DND-41 (cell line): ENCODE measurements around the gene RMND5B.

ENCODE experiments used
- ATAC-seq: fragments of 200-7000 bp; cut with Tn5 transposase; 3 replicates; pipeline ENCODE4 v1.9.1; 2021; ENCODE audit warnings: low read depth; ENCODE audit not compliant: insufficient read depth
- DNase-seq: peaks from one replicate; pipeline ENCODE4 v3.0.0-alpha.2; 2020
- H2AFZ ChIP-seq: 2 replicates; pipeline ENCODE4 v1.6.0; 2012; ENCODE audit warnings: low read depth, low read length
- H3K27ac ChIP-seq: 2 replicates; pipeline ENCODE4 v1.5.1; 2012; ENCODE audit warnings: low read length, inconsistent platforms
- H3K27me3 ChIP-seq: fragments of 200-600 bp; sonication (generic); 2 replicates; pipeline ENCODE4 v1.6.0; 2012; ENCODE audit warnings: low read length, mild to moderate bottlenecking, inconsistent platforms; ENCODE audit not compliant: insufficient read depth, poor library complexity
- H3K36me3 ChIP-seq: 2 replicates; pipeline ENCODE4 v1.5.1; 2012; ENCODE audit warnings: low read length, inconsistent platforms; ENCODE audit not compliant: insufficient read depth
- H3K4me1 ChIP-seq: 2 replicates; pipeline ENCODE4 v1.5.1; 2012; ENCODE audit warnings: mild to moderate bottlenecking, low read length; ENCODE audit not compliant: insufficient read depth
- H3K4me2 ChIP-seq: 2 replicates; pipeline ENCODE4 v1.6.0; 2012; ENCODE audit warnings: mild to moderate bottlenecking, moderate library complexity, low read length, inconsistent platforms; ENCODE audit not compliant: insufficient read depth
- H3K4me3 ChIP-seq, 2 experiments: fragments of 200-600 bp in 1 of 2; shearing (Covaris generic) in 1 of 2; 2 replicates each; pipeline ENCODE4 v1.5.1; 2012 to 2016; ENCODE audit warnings: inconsistent platforms in 2 of 2, low read length in 2 of 2, mild to moderate bottlenecking in 2 of 2, low read depth in 1 of 2, moderate library complexity in 1 of 2
- H3K79me2 ChIP-seq: 2 replicates; pipeline ENCODE4 v1.6.0; 2012; ENCODE audit warnings: low read length, inconsistent platforms; ENCODE audit not compliant: insufficient read depth
- H3K9ac ChIP-seq: 2 replicates; pipeline ENCODE4 v1.6.0; 2012; ENCODE audit warnings: low read depth, mild to moderate bottlenecking, inconsistent platforms, low read length, moderate library complexity
- H3K9me3 ChIP-seq: 2 replicates; pipeline ENCODE4 v1.5.1; 2012; ENCODE audit warnings: low read length, moderate library complexity, mild to moderate bottlenecking, inconsistent platforms; ENCODE audit not compliant: insufficient read depth, severe bottlenecking
- H4K20me1 ChIP-seq: 2 replicates; pipeline ENCODE4 v1.6.0; 2012; ENCODE audit warnings: low read length; ENCODE audit not compliant: insufficient read depth
- EZH2 ChIP-seq: IDR thresholded peaks from 3 replicates; pipeline ENCODE4 v1.6.1; 2012; ENCODE audit warnings: borderline replicate concordance, low read depth, mild to moderate bottlenecking, moderate library complexity, low read length, inconsistent platforms; ENCODE audit not compliant: severe bottlenecking
- TF ChIP-seq, protein P1 (sequence below): IDR thresholded peaks from 2 replicates; pipeline ENCODE4 v1.5.1; 2012; ENCODE audit warnings: borderline replicate concordance, low read length, moderate library complexity, mild to moderate bottlenecking; ENCODE audit not compliant: poor library complexity, severe bottlenecking; ENCODE audit errors: extremely low read depth

The RMND5B gene

GRCh38 chr5:178142642-178143041, 11.8 kb downstream of the RMND5B start:
- Histone ChIP-seq H3K27me3 (no peaks in the 10 kb centered on the region), H3K36me3 (peaks cover 77% of the 10 kb centered on the region), H3K9ac (no peak overlapping the region), H3K9me3 (no peaks in the 10 kb centered on the region), H3K27ac (no peak overlapping the region), H2AFZ (no peak overlapping the region), H3K79me2 (no peaks in the 10 kb centered on the region), H3K4me2 (no peak overlapping the region), H4K20me1 (peaks cover 29% of the 10 kb centered on the region), H3K4me3 (no peak overlapping the region), H3K4me1 (no peaks in the 10 kb centered on the region)
- TF ChIP-seq EZH2: no peak
- TF ChIP-seq, protein P1, sequence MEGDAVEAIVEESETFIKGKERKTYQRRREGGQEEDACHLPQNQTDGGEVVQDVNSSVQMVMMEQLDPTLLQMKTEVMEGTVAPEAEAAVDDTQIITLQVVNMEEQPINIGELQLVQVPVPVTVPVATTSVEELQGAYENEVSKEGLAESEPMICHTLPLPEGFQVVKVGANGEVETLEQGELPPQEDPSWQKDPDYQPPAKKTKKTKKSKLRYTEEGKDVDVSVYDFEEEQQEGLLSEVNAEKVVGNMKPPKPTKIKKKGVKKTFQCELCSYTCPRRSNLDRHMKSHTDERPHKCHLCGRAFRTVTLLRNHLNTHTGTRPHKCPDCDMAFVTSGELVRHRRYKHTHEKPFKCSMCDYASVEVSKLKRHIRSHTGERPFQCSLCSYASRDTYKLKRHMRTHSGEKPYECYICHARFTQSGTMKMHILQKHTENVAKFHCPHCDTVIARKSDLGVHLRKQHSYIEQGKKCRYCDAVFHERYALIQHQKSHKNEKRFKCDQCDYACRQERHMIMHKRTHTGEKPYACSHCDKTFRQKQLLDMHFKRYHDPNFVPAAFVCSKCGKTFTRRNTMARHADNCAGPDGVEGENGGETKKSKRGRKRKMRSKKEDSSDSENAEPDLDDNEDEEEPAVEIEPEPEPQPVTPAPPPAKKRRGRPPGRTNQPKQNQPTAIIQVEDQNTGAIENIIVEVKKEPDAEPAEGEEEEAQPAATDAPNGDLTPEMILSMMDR: no peak
- DNase-seq: no peak
- ATAC-seq: no peak

DNA sequence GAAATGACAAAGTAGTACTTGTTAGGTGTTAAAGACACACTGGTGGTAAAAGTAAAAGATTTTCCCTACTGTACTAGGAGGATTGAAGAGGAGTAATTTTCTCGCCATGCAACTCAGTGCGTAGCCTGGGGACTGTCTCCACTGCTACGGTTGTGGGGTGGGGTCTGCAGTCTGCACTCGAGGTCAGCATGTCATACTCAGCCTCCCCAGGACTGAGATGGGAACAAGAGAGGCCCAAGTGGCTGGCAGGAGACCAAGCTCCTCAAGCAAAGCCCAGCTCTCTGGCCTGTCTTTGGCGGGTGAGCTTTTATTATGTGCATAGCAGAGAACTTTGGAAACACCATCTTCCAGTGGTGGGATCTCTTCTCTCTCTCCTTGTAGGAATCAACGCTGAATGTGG, 12.4 kb downstream of the RMND5B start:
- TF ChIP-seq, protein P1: no peak
- no peak for TF ChIP-seq EZH2
- no peak overlapping the region for H3K4me2 ChIP-seq
- H3K36me3 ChIP-seq: peaks cover 77% of the 10 kb centered on the region

GRCh38 chr5:178143901-178144300, 13.1 kb downstream of the RMND5B start:
- no peaks in the 10 kb centered on the region for H3K9me3 ChIP-seq

More for the DNA sequence above, 12.4 kb downstream of the RMND5B start:
- Histone ChIP-seq H3K27me3 (no peaks in the 10 kb centered on the region), H2AFZ (no peak overlapping the region), H3K4me3 (no peak overlapping the region), H3K9me3 (no peaks in the 10 kb centered on the region), H3K79me2 (no peaks in the 10 kb centered on the region), H3K27ac (no peak overlapping the region), H3K4me1 (no peaks in the 10 kb centered on the region), H4K20me1 (peaks cover 35% of the 10 kb centered on the region), H3K9ac (no peak overlapping the region)
- DNase-seq (no peak), ATAC-seq (no peak)

More at GRCh38 chr5:178143901-178144300, 13.1 kb downstream of the RMND5B start:
- DNase-seq: no peak
- H3K4me1 ChIP-seq: no peaks in the 10 kb centered on the region
- ATAC-seq: no peak
- peaks cover 83% of the 10 kb centered on the region for H3K36me3 ChIP-seq
- TF ChIP-seq EZH2: no peak
- TF ChIP-seq, protein P1: no peak
- H3K9ac ChIP-seq: no peak overlapping the region
- H2AFZ ChIP-seq: no peak overlapping the region
- no peak overlapping the region for H3K4me3 ChIP-seq
- H3K27ac ChIP-seq: no peak overlapping the region
- H3K27me3 ChIP-seq: no peaks in the 10 kb centered on the region
- no peaks in the 10 kb centered on the region for H3K79me2 ChIP-seq
- no peak overlapping the region for H3K4me2 ChIP-seq
- peaks cover 35% of the 10 kb centered on the region for H4K20me1 ChIP-seq
